HG02840 (cell line): ENCODE results near the gene TNFAIP1.
"Not testable (repeated sequence)": the region's sequence is repeated elsewhere in the genome, so short reads cannot be mapped to it uniquely, and the experiment has no call there.

Experiments used
- ATAC-seq: cut with Tn5 transposase; IDR thresholded peaks from one replicate; pipeline ENCODE4 v1.9.1; 2021; ENCODE audit warnings: mild to moderate bottlenecking, moderate library complexity, moderate number of reproducible peaks; ENCODE audit not compliant: unreplicated experiment, low FRiP score

The TNFAIP1 gene

DNA sequence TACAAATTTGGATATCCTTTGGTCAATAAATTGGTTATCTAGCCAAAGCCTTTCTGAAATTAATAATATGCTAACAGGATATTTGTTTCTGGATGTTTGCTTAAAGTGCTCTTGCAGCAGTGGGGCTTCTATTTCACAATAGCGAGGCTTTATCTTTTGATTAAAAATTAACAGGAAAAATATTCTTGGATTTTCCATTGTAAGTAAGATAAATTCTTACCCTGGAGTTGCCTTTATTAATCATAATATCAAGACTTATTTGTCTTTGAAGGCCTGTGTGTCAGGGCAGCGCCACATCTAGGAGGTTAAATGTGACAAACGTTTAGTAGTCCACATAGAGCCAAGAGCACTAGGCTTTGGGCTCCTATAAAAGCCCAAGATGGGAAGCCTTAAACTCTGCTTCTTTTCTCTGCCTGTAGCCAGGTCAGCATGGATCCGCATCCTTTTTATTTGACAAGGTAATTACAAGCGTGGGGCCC lies 11.3 kb upstream of the TNFAIP1 start:
- ATAC-seq, result no peak

DNA sequence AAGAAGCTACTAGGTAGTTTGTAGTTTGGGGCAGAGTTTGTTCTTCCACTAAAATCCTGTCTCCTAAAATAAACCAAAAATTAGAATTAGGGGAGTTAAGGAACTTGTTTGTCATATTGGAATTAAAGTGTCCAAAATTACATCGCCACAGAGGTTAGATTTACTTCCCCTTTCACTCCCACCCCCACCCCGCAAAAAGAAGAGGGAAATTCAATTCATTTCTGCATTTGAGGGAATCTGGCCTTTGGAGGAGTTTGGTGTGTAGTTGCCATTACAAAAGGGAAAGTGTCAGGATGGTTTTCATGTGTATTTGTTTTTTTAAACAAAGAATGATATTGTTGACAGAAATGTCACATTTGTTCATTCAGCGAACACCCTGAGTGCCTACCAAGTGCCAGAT lies 10.8 kb upstream of the TNFAIP1 start:
- no peak for ATAC-seq

DNA sequence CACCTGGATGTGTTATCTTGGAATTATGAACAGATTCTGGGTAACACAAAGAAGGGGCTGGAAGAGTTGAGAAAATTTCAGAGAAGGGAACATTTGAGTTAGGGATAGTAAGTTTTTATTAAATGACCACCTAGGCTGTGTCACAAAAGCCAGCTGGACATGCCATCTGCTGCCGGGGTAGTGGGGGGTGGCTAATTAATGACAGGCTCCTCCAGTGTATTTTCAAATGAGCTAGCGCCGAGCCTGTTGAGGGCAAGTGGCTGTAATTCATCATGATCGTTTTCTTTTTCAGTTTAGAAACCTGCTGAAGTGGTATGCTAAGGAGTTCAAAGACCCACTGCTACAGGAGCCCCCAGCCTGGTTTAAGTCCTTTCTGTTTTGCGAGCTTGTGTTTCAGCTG lies 10.3 kb upstream of the TNFAIP1 start:
- no peak for ATAC-seq

DNA sequence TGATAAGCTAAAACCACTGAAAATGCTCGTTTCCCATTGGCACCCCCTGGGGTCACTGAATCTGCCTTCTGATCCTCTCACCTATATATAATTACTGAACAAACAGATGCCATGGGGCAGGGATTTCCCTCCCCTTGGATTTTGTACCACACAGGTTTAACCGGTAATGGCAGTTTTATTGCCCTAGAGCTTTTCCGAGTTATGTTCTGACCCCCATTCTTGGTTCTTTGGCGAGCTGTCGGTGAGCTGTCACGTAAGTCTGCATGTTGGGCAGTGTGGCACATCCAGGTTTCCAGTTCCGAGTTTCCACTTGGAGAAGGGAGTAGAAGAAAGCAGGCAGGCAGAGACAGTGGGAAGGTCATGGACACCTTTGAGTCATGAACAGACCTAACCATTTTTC lies 9.4 kb upstream of the TNFAIP1 start:
- ATAC-seq, result no peak

DNA sequence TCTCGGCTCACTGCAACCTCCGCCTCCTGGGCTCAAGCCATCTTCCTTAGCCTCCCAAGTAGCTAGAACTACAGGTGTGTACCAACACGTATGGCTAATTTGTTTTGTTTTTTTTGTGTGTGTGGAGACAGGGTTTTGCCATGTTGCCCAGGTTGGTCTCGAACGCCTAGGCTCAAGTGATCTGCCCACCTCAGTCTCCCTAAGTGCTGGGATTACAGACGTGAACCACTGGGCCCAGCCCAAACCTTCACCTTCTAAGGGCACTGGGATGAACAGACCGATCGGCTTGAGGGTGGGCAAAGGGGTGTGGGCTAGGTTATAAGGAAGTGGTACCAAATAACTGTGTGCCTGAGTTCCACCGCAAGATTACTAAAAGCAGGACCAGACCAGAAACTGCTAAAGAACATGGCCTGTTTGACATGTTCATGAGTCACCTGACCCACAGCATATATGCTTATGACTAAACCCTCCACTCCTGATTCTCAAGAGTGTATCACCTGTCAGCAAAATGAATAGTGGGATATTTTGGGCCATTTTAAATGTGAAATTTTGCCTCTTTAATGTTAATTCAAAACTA lies 8.4 kb upstream of the TNFAIP1 start:
- ATAC-seq, result no peak

DNA sequence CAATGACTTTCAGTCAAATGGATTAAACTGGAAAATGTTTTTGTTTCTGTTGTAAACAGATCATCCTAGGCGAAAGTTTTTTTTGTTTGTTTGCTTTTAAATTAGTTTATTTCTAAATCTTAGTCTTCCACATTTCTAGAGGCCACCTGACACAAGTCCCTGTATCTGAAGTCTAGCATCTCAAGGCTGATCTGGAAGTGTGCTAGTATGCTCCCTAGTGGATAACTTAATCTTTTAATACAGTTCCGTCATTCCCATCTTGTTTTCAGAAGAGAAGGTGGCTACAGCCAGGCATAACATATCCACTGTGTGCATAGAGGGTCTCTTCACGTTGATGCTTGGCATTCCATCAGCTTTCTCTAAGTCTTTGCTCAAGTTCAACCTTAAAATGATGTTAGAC lies 7.9 kb upstream of the TNFAIP1 start:
- ATAC-seq, result no peak

DNA sequence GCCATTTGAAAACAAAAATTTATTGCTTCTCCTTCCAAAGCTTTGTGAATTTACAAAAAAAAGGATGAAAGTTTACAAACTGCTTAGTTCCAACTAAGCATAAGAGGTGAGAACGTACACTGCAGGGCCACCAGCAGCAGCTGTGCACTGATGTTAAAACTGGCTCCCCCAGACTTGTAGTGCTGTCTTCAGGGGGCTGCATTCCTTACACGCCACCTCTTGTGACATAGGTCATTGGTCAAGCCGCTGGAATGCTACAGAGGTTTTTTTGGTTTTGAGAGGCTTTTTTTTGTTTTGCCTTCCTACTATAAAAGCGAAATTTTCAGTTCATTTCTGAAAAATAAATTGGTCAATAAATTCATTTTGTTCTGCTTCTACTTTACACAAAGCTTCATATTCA lies 7.2 kb upstream of the TNFAIP1 start:
- no peak for ATAC-seq

DNA sequence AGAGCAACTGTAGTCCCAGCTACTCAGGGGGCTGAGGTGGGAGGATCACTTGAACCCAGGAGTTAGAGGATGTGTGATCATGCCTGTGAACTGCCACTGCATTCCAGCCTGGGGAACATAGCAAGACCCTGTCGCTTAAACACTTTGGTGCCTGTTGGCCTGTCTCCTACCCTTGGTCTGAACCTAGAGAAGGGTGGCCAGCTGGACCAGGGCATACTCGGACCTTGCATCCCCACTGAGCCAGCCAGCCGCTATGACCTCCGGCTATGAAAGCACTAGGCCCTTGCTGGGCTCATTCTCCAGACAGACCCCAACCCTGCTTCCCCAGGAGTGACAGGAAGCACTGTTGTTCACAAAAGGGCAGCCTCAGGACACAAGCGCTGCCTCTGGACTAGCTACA lies 4.9 kb upstream of the TNFAIP1 start:
- ATAC-seq, result no peak

DNA sequence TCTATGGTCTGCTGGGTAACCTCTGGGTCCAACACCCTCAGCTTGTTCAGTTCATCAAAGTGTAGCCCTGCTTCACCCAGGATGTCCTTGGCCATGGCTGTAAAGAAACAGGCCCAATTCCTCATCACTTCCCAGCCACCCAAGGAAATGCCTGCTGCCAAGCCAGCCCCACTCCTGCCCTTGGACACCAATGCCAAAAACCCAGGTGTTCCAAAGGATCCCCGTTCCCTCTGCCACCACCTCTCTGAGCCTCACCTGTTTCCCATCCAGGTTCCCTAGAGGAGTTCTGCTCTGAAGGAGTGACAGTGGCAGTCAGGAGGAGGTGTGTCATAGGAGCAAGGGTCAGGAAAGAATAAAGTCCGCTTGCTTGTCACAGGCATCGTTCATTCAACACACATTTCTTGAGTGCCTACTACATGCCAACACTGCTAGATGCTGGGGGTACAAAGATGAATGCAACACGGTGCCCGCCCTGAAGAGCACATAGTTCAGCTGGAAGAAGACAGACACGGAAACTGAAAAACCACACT lies 3.6 kb upstream of the TNFAIP1 start:
- no peak for ATAC-seq

DNA sequence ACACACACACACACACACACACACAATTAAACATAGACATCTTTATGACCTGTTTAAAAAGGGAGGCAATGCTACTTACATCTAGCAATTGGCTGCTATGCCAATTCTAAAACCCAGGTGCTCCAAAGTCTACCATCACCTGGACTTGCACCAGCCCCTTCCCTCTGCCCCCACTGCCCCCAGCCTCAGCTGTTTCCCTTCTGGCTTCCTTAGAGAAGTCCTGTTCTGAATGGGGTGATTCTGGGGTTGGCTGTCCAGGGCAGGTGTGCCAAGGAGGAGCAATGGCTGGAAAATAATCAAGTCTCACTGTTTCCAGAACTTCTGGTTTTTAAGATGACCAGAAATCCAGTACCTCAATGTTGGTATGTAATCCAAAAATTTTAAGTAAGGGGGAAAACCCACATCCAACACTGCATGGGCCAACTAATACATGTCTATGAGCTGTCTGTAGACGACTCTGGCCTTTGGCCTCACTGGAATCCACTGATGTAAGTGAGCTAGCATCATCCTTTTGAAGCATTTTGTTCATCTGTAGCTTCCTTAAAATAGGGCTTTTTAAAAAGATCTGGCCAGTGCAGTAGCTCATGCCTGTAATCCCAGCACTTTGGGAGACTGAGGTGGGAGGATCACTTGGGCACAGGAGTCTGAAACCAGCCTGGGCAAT lies 2.3 kb upstream of the TNFAIP1 start:
- ATAC-seq, result no peak

DNA sequence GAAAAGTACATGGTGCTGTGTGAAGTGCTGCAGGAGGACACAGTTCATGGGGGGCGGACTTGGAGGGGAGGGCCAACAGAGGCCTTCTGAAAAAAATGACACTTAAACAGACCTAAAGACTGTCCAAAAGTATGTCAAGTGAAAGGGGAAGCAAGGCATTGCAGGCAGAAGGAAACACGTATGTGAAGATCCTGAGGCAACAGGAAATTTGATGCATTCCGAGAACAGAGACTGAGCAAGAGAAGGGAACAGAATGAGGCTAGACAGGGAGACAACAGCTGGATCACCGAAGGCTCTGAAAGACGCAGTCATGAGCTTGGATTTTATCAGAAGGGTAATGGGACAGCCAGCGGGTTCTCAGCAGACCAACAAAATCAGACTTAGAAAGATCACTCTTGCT lies 1.4 kb upstream of the TNFAIP1 start:
- ATAC-seq, result no peak

DNA sequence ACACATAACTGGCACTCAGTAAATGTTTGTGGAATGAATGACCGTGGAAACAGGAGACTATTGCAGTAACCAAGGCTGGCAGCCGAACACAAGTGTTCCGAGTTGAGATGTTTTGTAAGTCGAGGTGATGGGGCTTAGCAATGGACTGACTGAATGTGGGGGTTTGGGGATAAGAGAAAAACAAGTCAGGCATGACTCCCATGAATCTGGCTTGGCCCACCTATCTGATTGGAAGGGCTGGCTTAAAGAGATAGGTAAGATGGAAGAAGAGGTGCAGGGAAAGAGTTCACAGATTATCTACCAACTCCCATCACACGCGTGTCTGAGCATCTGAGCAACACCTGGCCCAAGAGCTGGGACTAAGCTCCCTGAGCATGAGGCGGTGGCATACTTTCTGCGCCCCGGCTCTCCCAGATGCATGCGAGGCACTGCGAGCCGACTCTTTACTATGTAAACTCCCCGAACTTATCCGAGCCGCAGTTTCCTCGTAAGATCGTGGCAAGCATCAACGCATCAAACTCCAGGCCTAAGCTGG lies 828 bp upstream of the TNFAIP1 start:
- no peak for ATAC-seq

DNA sequence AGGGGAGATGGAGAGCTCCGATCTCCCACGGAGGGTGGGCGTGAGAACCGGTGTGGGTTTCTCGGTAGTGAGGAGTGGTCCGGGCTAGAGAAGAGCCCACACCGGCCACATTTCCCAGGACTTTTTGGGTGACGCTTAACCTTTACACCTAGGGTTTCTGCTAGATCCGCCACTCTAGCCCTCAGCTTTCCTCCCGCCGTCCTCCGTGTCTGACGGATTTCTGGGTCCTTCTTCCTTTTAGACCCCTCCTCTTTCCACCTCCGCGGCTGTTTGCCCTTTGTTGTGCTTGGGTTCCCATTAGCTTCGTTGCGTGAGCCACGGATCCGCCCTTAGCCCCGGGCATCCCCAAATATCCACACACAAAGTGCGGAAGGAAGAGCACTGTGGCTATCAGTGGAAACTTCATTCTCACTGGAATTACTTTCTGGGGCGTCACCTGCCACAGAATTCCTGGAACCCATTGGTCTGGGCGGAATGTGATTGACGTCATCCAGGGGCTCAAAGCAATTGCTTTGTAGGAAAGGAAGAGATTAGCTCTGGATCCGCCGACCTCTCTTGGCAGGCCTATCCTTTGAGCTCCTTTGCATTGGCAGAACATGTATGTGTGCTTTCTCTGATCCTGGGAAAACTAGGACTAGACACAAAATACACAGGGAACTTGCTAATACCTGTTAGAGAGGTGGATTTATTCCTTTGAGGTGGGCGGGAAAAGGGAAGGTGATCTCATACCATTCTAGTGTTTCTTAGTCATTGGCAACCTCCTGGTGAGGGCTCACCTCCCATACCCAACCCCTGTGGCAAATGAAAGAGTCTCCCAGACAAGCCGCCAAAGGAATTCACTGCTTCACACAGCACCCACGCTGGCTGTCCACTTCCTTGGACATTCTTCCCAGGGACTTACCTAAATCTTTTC lies 654 bp downstream of the TNFAIP1 start:
- no peak for ATAC-seq

DNA sequence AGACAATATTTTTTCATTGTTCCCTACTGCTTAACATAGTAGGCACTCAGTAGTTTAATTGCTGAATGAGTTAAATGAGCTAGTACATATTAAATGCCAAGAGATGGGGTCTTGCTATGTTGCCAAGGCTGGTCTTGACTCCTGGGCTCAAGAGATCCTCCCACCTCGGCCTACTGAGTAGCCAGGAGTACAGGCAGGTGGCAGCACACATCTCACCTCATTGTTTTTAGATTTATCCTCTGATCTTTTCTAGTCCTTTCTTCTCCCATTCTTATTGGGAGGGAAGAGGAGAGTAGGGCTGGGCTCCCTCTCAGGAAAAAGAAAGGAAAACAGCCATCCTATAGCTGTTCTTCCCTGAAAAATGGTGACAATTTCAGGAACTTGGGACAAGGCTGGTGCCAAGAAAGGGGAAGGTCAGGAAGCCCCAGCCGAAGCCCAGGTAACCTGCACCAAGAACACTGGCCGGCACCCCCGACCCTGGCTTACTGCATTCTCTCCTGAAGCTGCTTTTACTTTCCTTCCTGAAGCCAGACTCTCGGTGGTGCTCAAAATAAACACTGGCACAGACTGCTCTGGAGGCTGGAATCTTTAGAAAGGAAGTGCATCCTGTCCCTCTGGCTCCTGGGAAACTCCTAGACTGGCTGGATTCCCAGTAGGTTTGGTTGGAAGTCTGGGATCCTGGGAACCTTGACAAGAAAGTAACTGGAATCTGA lies 2.7 kb downstream of the TNFAIP1 start:
- no peak for ATAC-seq

DNA sequence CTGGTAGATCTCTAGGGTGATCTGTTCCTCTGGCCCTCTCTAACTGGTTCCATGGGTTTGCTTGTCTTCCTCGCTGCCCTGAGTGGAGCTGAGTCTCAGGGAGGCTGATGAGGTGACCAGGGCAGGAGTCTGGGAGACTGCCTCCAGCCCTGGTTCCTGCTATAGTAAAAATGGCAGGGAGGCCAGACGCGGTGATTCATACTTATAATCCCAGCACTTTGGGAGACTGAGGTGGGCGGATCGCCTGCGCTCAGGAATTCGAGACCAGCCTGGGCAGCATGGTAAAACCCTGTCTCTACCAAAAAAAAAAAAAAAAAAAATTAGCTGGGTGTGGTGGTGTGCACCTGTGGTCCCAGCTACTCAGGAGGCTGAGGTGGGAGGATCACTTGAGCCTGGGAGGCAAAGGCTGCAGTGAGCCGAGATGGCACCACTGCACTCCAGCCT lies 3.2 kb downstream of the TNFAIP1 start:
- ATAC-seq, result not testable (repeated sequence)

DNA sequence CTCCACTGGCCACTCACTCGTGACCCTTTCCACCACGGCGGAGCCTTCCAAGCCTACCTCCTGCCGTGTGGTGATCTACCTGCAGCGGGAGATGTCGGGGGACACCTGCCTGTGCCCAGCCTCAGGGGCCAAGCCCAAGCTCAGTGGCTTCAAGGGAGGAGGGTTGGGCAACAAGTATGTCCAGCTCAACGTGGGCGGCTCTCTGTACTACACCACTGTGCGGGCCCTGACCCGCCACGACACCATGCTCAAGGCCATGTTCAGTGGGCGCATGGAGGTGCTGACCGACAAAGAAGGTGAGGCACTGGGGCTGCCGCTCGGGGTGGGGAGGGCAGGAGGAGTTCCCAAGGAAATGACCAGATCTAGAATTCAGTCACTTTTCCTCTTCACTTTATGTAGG lies 3.9 kb downstream of the TNFAIP1 start:
- ATAC-seq, result no peak

DNA sequence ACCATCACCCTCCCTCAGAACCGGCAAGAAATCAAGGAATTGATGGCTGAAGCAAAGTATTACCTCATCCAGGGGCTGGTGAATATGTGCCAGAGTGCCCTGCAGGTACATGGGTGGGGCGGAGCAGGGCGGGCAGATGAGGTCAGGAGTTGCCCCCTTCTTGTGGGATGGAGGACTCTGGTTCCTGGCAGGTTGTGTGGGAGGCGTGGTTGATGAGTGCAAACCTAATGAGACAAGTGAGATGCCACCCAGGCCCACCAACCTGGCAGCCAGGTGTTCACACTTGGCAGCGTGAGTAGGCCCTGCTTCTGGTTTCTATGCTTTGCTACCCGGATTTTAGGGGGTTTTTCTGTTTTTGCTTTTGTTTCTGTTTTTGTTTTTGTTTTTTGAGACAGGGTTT lies 4.8 kb downstream of the TNFAIP1 start:
- no peak for ATAC-seq

DNA sequence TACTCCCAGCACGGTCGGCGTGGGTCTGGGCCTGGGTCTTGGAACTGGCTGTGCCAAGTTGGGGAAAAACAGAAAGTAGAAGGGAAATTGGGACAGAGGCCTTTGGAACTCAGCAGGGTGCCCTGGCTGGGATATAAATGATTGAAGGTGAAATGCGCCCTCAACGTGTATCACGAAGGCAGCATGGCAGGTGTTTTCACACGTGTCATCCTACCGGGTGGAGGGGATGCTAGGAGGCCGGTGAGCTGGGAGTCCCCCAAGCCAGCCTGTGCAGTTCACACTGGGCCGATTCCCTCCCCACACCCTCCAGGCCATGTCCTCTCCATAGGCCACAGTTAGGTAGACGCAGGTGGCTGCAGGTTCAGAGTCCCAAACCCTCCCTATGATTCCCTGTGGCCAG lies 6.0 kb downstream of the TNFAIP1 start:
- ATAC-seq, result no peak

DNA sequence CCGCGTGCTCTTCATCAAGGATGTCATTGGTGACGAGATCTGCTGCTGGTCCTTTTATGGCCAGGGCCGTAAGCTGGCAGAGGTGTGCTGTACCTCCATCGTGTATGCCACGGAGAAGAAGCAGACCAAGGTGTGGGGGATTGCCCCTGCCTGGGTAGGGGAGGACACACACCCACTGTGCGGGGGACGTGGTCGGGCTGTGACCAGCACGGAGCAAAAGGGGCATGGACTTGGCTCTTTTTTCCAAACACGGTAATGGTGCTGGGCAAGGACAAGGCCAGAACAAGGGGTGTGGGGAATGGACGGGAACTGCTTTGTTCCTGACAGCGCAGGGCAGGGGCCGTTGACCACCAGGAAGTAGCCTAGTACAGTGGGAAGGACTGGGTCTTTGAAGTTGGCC lies 6.8 kb downstream of the TNFAIP1 start:
- ATAC-seq, result no peak

DNA sequence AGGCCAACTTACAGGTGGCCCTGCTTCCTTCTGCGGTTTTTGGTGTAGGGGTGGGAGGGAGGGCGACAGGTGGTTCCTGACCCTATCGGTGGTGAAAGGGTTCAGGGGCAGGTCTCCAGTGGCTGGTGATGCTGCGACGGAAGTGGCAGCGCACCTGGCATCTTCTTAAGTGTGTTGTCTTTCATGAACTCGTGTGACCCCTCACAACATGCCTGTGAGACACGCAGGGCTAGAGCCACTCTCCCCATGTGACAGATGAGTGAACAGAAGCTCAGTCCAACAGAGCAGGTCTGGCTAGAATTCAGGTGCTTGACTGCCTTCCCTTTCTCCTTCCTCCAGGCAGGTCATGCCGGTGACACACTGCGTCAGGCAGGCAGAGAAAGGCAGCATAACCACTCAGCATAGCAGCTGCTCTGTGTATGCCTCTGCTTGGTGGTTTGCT lies 8.0 kb downstream of the TNFAIP1 start:
- no peak for ATAC-seq
